CD4-positive, alpha-beta T cell treated with Interleukin-4 for 1 hour (primary cell): ENCODE results near the gene SERGEF.
"Not testable (repeated sequence)": the region's sequence is repeated elsewhere in the genome, so short reads cannot be mapped to it uniquely, and the experiment has no call there.

Source experiments
- DNase-seq, 2 donors: peaks; one replicate each; pipeline ENCODE4 v3.0.0-alpha.2; 2020 to 2022

SERGEF gene

DNA sequence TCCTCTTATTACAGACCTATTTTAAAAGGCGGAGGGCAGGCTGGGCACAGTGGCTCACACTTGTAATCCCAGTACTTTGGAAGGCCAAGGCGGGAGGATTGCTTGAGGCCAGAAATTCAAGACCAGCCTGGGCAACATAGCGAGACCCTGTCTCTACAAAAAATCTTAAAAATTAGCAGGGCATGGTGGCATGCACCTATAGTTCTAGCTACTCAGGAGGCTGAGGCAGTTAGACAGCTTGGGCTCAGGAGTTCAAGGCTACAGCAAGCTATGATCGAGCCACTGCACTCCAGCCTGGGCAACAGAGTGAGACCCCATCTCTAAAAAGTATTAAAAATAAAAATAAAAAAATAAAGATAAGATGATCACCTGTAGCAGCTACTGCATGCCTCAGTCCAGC lies 12.7 kb downstream of the SERGEF start:
- DNase-seq, result not testable (repeated sequence)

GRCh38 chr11:17992916-17993315 lies 19.9 kb downstream of the SERGEF start:
- no peak for DNase-seq

DNA sequence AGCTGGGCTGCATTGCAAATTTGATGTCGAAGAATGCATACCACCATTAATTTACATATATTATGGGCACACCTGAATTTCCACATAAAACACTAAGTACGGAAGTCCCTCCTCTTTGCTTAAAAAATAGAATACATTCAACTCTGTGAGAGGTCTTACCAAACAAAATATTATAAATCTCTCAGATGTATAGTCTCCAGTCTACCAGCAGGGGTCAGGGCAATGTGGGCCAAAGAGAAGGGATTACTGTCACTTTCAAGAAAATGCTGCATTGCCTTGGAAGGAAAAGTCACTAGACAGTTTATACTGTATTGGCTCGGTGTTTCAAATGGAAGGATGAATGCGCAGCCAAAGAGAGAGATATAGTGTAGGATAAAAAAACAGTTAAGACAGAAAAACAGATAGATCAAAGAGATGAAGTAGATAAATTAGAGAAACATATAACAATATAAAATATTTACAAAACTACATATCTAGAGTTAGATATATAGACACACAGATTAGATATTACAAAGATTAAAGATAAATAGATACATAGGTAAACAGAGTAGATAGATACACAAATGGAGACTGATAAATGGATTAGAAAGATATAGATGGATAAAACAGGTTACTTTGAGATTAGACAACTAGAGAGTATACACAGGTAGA lies 20.9 kb downstream of the SERGEF start:
- DNase-seq, result peak; percentile 40 to 65

- no peak for DNase-seq
Observed at GRCh38 chr11:17989306-17989705, 23.5 kb downstream of the SERGEF start.

DNA sequence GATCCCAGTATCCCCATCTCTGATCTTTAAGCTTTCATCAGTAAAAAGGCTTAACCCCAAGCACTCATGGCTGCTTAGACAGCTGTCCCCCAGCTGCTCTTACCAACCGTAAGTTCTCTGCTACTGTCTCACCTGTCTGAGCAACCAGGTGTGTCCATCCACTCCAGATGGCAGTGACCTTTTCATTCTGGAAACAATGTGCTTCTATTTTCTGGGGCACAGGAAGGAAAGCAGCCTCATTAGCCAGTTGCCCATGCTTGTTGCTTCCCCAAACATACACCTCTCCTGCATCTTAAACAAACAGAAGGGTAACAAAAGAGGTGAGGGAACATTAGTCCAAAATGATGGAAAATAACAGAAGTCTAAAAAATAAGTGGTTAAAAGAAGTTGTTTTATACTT lies 24.4 kb downstream of the SERGEF start:
- DNase-seq, result no peak

GRCh38 chr11:17987826-17988225 lies 25.0 kb downstream of the SERGEF start:
- DNase-seq, result no peak

DNA sequence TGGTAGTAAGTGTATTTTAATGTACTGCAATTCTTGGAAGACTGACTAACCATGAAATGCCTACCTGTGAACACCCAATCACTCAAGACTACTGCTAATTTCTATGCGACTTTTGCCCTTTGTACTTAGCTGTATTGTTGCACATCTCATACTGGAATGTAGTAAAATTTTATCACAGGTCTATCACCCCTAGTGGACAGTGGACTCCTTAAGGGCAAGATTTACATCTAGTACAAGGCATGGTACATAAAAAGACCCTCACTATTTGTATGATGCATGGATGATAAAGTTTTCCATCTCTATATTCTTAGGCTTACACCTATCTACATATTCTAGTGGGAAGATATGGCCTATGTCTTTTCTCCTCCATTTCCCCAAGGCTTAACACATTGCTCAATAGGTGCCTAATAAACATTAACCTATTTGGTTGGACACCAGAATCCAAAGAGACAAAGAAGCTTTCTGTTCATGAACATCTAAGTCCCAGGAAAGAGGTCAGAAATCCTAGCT lies 26.1 kb downstream of the SERGEF start:
- no peak for DNase-seq

DNA sequence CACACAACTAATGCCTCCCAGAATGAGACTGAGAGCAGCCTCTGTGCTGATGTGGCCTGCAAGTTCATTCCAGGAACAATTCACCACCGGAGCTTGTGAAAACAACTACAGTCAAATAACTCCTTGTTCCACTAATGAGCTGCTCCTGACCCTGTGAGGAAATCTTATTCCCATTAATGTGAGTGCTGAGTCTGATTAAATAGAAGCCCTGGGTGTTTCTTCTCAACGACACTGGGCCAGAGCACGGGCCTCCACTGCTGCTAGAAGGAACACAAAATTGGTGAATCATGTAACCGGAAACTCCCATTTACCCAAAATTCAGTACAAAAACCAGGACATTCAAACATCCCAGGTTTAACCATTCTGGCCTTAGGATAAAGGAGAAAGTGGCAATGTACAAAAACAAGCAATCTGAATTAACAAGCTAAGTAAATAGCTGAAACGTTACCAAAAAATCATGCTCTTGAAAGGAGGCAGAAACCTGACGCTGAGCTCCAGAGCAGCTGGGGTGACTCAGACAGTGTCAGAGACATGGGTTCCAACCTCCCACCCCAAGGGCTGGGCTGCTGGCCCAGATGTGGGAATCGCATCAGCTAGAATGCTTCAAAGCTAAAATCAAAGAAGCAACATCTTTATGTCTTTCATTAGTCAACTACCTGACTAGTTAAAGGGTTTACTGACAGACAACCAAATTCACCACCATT lies 26.7 kb downstream of the SERGEF start:
- no peak for DNase-seq

GRCh38 chr11:17985517-17985916 lies 27.3 kb downstream of the SERGEF start:
- DNase-seq, result no peak

DNA sequence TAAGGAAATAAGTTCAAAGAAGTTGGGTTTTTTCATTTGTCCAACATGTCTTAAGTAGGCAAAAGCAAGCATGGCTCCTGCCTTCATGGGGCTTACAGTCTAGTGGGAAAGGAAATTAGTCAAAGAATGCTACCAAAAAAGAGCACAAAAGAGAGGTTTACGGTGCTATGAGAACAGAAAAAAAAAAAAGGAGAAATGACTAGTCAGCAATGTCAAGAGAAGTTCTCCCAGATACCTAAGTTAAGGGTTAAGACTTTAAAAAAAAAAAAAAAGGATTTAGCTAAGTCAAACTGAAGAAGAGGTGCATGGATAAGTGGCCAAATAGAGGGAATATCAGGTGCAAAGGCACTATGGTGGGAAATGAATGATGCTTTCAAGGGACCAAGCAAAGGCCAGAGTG lies 29.3 kb downstream of the SERGEF start:
- no peak for DNase-seq

GRCh38 chr11:17979770-17980371 lies 33.0 kb downstream of the SERGEF start:
- DNase-seq, result peak; percentile 20 to 47

DNA sequence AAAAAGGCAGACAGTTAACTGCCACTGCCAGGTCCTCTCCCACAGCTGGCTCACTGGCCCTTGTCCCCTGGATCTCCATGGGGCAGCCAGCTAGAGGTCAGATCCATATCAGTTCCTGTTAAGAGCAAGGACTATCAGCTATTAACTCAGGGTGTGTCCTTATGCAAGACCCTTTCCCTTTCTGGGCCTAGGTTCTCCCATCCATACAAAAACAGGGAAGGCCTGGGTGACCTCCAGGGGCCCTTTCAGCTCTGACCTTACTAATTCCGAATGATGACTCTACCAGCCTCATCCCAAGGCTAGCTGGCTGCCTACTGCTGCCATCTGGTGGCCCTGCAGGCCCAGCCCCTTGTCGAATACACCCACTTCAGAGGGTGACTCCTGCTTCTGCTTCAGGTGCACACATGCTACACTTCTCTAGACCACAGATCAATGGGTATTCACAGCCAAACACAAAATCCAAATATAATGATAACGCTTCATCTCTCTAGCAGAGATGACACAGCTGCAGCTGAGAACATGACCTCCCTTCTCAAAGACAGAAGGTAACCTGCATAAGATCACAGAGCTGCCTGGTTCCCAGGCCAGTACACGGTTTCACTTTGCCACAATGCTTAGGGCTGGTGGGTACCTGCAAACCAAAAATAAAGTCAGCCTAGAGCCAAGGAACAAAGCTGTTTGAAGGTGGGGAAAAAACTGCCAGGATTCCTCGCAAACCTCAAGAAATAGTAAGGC lies 34.1 kb downstream of the SERGEF start:
- no peak for DNase-seq

GRCh38 chr11:17976651-17977050 lies 36.2 kb downstream of the SERGEF start:
- DNase-seq, result no peak

GRCh38 chr11:17974246-17974645 lies 38.6 kb downstream of the SERGEF start:
- DNase-seq, result no peak

- DNase-seq, result no peak
Observed at GRCh38 chr11:17972987-17973386, 39.9 kb downstream of the SERGEF start.

DNA sequence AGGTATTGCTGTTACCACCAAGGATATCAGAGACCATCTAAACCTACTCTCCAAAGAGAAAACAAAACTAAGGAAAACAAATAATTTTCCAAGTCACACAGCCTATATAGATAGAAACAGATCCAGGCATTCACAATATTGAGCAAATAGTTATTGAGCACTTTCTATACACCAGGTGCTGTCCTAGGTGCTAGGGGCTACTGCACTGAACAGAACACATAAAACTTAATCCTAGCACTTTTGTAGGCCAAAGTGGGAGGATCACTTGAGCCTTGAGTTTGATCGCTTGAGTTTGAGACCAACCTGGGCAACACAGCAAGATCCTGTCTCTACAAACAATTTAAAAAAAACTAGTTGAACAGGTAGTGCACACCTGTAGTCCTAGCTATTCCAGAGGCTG lies 44.6 kb downstream of the SERGEF start:
- DNase-seq, result no peak

- DNase-seq, result no peak
Observed at GRCh38 chr11:17967661-17968060, 45.2 kb downstream of the SERGEF start.

DNA sequence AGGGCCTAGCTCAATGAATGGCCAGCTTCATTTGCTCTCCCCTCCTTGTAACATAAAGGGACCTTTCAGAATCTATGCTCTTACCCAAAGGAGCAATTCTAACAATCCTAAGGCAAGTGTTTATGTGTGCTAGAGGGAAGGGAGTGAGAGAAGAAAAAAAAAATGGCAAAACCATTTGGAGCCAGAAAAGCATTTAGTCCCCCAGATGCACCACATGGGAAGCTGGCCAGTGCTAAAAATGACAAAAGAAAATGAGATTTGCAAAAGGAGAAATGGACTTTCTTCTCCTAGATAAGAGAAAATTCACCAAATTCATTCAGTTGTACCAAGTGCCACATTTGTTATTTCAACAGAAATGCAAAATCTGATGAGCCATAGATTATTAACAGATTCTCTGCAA lies 52.8 kb downstream of the SERGEF start:
- no peak for DNase-seq

- no peak for DNase-seq
Observed at GRCh38 chr11:17958446-17958845, 54.4 kb downstream of the SERGEF start.

GRCh38 chr11:17954395-17955252 lies 58.2 kb downstream of the SERGEF start:
- DNase-seq, result no peak

DNA sequence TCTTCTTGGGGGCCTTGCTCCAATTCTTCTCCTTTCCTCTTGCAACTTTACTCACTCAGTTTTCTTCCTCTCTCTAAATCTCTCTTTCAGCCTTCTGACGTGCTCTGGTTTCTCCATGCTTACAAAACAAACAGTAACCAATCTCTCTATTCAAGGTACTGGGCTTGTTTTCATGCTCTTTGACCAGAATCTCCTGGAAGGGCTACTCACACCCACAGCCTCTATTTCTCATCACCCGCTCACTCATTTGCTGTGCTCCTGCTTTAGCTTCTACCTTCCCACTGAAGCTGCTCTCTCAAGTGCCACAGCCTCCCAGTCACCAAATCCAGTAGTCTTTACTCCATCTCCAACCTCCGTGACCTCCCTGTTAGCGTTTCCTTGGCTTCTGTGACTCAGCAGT lies 60.4 kb downstream of the SERGEF start:
- no peak for DNase-seq

GRCh38 chr11:17951685-17952388 lies 61.0 kb downstream of the SERGEF start:
- no peak for DNase-seq
